NCI-H187 treated with DMSO at 0.1 percent for 48 hours (cell line): ENCODE results near the gene TPD52L2.
"Not testable (repeated sequence)": the region's sequence is repeated elsewhere in the genome, so short reads cannot be mapped to it uniquely, and the experiment has no call there.

ENCODE experiments used
- DNase-seq: peaks from one replicate; lab custom pipeline; 2025; lab: John Stamatoyannopoulos, UW

Gene TPD52L2

DNA sequence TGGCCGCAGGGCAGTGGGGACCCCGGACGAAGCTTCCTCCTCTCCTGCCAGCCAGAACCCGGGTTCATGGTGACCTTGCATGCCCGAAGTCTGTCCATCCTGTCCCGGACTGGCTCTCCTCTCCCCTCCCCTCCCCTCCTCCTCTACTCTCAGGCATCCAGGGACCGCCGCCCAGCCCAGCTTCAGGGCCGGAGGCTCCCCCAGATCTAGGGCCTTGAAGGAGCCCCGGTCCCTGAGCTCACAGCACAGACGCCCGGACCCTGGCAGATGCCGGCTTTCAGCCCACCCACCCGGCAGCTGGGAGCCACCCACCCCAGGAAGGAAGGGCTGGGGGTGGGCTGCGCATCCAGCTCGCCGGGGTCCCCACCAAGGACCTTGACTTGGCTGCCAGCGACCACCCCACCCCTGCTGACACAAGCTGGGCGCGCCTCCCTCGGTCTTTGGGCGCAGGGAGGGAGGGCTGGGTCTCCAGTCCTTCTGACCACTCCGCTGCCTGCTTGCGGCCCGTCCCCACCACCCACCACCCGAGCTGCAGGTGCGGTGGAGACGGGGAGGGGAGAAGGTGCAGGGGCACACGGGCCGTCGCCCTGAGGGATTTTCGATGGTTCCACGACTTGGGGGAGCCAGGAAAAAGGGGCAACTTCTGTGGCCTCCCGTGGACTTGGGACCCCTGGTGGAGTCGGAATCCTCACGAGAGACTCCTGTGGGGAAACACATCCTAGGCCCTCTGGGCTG lies 9.5 kb upstream of the TPD52L2 start:
- no peak for DNase-seq

GRCh38 chr20:63856098-63856511 lies 9.0 kb upstream of the TPD52L2 start:
- DNase-seq: no peak

- no peak for DNase-seq
Observed at GRCh38 chr20:63857764-63858392, 7.2 kb upstream of the TPD52L2 start.

GRCh38 chr20:63858393-63859165 lies 6.5 kb upstream of the TPD52L2 start:
- DNase-seq: no peak

- no peak for DNase-seq
Observed at GRCh38 chr20:63859166-63859699, 5.8 kb upstream of the TPD52L2 start.

DNA sequence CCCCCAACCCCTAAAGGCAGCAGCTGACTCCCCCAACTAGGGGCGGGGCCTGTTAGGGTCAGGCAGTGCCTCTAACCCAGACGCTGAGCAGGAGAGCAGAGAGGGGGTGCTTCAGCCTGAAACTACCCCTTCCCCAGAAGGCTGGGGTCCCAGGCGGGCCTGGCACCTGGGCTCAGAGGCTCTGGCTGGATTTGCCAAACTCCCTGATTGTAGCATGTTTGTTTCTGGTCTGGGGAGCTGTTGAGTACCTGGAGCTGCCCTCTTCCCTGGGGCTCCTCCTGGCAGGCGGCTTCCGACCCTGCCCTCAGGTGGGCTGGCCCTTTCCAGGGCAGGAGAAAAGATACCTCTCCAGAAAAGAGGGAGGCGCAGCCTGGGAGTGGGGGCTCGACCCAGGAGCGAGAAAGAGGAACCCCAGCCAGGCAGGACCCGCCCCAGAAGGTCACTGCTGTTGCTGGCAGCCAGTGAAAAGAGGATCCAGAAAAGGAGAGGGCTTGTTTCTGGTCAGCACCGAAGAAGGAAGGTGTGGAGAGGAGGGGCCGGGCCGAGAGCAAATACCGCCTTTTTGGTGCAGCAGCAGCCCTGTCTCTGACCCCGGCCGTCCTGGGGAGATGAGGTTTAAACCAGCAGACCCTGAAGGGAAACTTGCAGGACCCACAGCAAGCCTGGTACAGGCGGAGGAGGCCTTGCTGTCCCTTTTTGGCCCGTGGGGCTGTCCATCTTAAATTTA lies 4.6 kb upstream of the TPD52L2 start:
- no peak for DNase-seq

DNA sequence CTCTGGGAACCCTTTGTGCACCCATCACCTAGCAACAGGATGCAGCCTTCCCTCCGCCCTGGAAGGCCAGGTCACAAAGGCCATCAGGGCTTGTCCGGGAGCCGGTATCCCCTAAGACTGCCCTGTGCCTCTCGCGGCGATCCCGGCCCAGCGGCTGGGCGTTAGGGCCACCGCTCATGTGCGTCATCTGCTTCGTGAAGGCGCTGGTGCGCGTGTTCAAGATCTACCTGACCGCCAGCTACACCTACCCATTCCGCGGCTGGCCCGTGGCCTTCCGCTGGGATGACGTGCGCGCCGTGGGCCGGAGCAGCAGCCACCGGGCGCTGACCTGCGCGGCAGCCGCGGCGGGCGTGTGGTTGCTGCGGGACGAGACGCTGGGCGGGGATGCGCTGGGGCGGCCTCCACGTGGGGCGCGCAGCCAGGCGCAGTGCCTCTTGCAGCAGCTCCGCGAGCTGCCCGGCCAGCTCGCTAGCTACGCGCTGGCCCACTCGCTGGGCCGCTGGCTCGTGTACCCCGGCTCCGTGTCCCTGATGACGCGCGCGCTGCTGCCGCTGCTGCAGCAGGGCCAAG lies 3.6 kb upstream of the TPD52L2 start, which contains the start of gene ABHD16B:
ABHD16B (plus strand) TSS at position 134 of the 570 bp plus-strand sequence; CDS start at position 177, 43 bp downstream.
- DNase-seq: no peak

DNA sequence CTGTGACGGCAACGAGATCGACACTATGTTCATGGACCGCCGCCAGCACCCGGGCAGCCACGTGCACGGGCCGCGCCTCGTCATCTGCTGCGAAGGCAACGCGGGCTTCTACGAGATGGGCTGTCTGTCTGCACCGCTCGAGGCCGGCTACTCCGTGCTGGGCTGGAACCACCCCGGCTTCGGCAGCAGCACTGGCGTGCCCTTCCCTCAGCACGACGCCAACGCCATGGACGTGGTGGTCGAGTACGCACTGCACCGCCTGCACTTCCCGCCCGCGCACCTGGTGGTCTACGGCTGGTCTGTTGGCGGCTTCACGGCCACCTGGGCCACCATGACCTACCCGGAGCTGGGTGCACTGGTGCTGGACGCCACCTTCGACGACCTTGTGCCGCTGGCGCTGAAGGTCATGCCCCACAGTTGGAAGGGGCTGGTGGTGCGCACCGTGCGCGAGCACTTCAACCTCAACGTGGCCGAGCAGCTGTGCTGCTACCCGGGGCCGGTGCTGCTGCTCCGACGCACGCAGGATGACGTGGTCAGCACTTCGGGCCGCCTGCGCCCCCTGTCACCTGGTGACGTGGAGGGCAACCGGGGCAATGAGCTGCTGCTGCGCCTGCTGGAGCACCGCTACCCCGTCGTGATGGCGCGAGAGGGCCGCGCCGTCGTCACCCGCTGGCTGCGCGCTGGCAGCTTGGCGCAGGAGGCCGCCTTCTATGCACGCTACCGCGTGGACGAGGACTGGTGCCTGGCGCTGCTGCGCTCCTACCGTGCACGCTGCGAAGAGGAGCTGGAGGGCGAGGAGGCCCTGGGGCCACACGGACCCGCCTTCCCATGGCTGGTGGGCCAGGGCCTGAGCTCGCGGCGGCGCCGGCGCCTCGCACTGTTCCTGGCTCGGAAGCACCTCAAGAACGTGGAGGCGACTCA lies 2.8 kb upstream of the TPD52L2 start:
- DNase-seq: no peak

GRCh38 chr20:63863021-63863797 lies 1.9 kb upstream of the TPD52L2 start:
- no peak for DNase-seq

- peak; percentile 18 for DNase-seq
Observed at GRCh38 chr20:63863798-63864544, 1.1 kb upstream of the TPD52L2 start.

GRCh38 chr20:63864545-63864977 lies 509 bp upstream of the TPD52L2 start:
- no peak for DNase-seq

DNA sequence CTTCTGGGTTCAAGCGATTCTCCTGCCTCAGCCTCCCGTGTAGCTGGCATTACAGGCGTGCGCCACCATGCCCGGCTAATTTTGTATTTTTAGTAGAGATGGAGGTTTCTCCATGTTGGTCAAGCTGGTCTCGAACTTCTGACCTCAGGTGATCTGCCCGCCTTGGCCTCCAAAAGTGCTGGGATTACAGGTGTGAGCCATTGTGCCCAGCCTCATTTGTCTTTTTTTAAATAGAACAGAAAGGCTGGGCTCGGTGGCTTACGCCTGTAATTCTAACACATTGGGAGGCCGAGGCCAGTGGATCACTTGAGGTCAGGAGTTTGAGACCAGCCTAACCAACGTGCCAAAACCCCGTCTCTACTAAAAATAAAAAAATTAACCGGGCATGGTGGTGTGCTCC lies 2.0 kb downstream of the TPD52L2 start:
- not testable (repeated sequence) for DNase-seq

- no peak for DNase-seq
Observed at GRCh38 chr20:63868264-63868663, 3.2 kb downstream of the TPD52L2 start.

DNA sequence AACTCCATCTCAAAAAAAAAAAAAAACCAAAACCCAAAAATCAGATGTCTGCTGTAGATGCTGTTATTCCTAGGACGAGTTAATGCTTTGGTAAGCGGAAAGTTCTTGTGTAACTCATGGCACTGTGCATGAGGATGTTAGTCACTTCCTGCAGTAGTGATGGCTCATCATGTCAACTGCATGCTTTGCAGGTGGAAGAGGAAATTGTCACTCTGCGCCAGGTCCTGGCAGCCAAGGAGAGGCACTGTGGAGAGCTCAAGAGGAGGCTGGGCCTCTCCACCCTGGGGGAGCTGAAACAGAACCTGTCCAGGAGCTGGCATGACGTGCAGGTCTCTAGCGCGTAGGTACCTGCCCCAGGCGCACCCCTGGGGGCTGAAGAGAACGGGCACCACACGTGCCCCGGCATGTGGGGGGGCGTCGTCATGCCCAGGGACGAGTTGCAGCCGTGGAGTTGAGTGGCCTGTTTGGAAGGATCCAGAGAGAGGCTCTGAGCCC lies 8.5 kb downstream of the TPD52L2 start:
- DNase-seq: no peak

GRCh38 chr20:63874241-63874640 lies 9.2 kb downstream of the TPD52L2 start:
- DNase-seq: not testable (repeated sequence)

DNA sequence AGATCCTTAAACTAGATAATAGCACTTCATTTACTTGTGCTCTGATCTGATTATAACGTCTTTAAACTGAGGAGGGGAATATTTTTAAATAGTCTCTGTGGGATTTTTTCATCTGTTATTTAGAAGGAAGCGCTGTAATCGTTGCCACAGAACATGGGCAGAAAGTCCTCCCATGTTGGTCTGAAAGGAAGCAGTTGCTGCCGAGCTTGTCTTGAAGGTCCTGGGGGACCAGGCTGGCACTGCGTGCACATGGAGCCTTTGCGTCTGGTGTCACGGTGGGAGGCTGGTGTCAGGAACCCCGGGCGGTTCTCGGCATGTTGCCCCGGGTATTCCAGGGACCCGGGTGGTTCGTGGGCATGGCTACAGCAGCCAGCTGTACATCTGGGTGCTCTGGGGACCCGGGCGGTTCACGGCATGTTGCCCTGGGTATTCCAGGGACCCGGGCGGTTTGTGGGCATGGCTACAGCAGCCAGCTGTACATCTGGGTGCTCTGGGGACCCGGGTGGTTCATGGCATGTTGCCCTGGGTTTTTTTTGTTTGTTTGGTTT lies 11.5 kb downstream of the TPD52L2 start:
- DNase-seq: no peak

DNA sequence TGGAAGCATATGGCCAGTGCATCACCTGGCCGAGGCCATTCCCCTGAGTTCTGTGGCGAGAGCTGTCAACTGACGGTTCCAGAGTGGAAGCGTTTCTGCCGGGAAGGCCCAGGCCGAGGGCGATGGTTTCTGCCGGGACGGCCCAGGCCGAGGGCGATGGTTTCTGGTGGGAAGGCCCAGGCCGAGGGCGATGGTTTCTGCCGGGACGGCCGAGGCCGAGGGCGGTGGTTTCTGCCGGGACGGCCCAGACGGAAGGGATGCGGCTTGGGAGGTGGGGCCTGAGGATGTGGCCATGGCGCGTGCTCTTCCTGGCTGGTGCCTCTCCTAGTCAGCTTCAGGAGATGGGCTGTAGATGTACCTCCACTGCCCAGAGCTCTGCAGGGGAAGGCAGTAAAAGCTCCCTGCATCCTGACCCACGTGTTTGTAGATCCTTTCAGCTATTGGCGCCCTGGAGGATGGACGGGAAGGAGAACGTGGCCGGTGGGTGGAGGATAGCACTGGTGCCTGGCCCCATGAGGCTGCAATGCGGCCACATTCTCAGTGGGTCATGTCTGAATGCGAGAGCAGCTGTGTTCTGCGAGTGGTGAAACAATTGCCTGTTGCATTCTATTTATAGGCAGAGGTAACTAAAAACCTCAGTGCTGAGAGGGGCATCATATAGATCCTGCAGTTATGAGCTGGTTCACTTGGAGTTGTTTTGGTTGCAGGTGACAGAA lies 12.8 kb downstream of the TPD52L2 start:
- no peak for DNase-seq
